ENCODE measurements around the gene COL25A1.

COL25A1 gene

DNA sequence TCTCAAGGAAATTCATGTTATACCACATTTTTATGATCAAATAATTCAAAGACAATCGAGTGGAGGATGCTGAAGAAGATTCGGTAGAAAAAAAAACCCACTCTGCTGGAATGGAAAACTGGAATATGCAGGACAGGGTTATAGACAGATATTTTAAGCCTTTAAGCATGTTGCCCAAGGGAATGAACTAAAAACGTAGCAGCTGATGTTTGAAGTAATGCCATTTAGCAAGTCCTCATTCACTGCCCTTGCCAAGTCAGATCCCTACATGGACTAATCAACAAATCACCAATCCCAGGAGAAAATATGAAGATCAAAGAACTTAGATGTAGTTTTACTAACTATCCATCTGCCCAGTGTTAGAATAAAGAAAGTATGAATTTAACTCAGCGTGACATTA lies 464.0 kb downstream of the COL25A1 start:
- DNase-seq, result no peak

GRCh38 chr4:108834835-108835384 lies 467.5 kb downstream of the COL25A1 start:
- DNase-seq, result no peak

DNA sequence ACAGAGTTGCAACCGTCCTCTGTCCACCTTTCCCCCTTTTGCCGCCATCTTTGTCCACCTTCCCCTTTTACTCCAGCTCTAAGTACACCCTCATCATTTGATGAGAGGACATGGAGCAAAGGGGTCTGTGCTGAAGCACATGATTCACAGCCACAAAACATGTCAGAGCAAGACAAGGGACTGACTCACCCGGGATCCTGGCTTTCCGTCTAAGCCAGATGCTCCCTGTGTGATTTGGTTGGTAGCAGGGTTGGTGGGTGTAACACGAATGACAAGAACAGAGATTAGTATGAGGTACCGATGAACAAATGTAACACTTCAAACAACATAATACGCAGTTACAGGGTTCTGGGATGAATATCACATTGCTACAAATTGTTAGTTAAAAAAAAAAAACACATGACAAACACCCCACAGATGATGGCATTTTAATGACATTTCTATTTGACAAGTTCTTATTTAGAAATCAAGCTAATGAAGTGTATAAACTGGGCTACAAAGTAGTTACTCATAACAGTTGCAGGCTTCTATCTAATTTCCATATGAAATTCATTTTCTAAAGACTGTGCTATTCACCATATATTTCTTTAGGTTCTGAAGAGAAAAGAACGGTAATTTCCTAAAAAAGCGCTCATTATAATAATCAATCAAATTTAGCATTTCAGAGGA lies 468.2 kb downstream of the COL25A1 start:
- no peak for DNase-seq

GRCh38 chr4:108833046-108833445 lies 469.4 kb downstream of the COL25A1 start:
- DNase-seq, result no peak

DNA sequence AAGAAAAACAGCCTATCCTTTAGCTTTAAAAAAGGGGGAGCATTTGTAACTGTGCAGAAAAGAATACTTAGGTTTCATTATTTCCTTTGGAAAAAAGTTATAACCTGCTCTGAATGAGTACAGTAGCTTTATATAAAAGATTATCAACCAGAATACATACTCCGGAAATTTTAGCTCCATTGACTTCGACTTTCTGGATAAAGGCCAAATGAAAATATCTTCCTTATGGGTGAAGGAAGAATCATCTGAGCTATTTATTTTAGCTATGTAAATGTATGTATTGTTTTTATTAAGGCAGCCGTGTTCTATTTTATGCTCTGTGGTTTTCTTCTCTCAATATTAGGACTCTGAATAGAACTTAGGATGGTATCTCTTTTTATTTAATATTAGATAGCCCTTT lies 470.6 kb downstream of the COL25A1 start:
- DNase-seq, result no peak

DNA sequence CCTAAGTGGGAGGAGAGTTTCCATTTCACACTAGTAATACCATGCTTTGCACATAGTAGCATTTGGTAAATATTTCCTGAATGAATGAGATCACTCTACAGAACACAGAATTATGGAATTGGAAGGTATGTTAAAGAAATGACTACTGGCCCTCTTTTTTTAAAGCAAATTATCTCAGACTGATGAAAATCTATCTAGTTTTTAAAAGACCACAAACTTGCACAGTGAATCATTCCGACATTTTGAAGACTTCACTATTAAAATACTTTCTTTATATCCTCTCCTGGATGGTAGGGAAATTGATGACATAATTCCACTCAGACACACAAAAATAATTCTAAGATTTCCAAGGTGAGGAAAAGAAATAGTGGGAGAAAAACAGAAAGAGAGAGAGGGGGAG lies 471.2 kb downstream of the COL25A1 start:
- DNase-seq, result no peak

GRCh38 chr4:108830509-108831244 lies 471.8 kb downstream of the COL25A1 start:
- no peak for DNase-seq

GRCh38 chr4:108829966-108830492 lies 472.4 kb downstream of the COL25A1 start:
- DNase-seq, result no peak

DNA sequence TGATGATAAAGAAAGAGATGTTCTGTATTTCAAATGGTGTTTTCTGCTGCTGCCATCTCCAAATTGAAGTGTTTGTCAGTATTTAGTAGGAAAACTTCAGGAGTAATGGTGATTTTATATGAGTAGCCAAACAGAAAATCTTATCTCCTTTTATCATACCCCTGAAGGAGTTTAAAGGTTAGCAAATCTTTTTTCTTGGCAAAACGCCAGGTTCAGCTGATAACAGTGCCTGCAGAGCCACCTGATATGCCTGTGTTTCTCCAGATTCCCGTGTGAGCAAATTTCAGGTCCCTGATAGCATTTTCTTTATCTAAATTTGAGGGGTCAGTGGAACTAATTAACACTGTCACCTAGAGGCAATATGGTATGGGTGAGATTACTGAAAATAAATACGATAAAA lies 473.8 kb downstream of the COL25A1 start:
- no peak for DNase-seq

DNA sequence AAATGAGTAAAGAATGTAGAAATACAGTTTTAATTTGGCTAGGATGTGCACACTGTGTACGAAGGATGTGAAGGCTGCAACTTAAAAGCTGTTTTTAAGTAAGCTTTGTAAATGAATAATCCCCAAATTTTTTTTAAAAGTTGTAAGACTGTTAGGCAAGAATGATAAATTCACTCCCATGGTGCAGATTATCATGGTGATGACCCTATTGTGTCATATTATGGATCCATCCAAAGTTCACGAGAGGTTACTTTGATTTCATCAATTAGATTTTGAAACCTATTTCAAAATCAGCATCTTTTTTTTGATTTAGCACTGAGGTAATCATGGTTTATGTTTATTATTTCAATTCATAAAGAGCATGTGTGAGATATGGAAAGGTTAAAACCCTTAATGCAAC lies 476.7 kb downstream of the COL25A1 start:
- DNase-seq, result no peak

DNA sequence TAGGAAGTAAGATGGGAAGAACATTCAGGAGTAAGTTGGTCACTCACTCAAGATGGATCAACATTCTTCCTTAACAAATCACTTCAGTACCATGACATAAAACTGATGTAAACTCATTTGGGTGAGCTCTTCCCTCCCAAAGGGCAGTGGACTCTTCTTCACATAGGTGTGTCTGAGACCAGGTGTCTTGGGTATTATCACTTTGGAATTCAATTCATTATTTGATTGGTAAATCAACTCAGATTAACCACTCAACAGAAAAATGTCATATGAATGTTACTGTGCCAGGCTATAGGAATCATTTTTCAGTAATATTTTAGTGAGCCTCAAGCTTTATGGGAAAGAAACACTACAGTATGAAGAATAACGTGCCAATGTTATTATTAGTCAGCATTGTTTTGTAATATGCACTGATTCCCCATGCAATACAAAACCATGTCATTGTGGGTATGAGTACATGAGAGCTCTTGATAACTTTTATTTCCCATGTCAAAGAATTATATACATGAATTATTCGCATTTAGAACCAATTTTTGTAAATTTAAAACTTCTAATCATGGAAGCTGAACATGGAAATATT lies 481.0 kb downstream of the COL25A1 start:
- DNase-seq, result no peak

DNA sequence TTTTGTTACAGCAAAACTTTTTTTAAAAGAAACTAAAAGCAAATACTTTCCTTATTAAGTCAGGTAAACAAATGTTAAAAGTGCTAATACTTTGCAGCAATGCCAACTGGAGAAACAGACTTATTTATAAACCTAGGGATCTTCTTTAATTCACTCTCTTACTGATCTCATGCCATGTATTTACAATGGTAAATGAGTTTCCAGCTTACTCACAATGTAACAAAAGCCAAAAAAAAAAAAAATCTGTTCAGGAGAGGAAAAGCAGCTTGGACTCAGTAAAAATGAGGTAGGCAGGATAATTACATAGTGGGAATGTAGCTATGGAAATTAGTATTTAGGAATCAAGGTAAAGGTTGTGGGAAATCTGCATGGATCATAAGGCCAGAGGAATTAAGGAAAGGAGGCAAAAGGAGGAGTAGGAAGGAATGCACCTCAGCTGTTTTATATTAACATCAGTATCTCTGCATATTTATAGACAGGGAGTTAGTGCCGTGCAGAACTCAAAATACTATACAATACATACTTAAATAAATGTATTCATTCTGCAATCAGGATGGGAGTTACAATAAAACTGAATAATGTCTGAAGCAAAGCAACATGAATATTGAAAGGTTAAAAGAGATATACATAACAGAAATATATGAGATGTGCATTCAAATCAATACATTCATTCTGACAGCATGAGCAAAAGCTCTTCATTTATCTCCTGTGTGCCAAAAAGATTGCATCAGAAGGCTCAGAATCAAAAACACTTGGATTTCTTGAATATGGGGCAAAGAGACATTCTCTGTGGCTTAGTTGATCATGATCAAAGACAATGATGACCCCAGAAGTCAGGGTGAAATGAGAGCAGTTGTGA lies 481.7 kb downstream of the COL25A1 start:
- no peak for DNase-seq

GRCh38 chr4:108814326-108814725 lies 488.1 kb downstream of the COL25A1 start:
- no peak for DNase-seq

- DNase-seq, result no peak
These were observed 489.2 kb downstream of the COL25A1 start for GRCh38 chr4:108813261-108813660.

- DNase-seq, result no peak
These were observed 491.0 kb downstream of the COL25A1 start for GRCh38 chr4:108811486-108811885.

DNA sequence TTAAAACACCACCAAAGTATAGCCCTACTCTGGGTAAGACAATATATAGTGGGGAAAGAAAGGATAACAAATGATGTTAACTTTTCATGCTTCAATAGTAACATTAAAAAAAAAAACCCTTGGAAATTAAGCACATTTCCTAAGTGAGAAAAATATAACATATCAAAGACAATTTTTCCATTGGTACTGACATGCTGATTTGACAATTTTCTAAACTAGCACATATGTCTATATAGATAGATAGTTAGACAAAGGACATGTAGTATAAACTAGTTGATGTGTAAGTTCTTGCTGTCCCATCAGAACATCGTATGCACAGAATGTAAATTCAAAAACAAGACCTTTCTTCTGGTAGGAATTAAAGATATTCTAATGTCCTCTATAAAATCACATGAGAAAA lies 492.4 kb downstream of the COL25A1 start:
- DNase-seq, result no peak

DNA sequence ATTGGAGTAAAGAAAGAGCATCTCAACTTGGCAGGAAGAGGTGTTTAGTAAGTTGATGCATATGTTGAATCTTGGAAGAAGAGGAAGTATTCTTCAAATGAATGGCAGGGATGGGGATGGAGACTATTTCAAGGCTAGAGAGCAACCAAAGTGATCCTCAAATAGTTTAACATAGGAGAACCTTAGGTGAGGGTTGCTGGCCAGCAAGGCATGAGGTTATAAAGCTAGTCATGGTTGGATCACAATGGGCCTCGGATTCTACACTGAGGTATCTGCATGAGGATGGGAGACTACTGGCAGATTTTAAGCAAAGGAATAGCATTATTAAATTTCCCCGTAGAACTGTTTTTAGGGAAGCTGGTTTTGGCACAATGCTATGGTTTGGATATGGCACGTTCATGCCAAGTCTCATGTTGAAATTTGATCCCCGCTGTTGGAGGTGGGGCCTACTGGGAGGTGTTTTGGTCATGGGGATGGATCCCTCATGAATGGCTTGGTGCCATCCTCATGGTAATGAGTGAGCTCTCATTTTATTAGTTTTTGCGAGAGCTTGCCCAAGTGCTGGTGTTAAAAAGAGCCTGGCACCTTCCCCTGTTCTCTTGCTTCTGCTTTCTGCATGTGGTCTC lies 497.7 kb downstream of the COL25A1 start:
- DNase-seq, result no peak

GRCh38 chr4:108799306-108799705 lies 503.2 kb downstream of the COL25A1 start:
- DNase-seq, result no peak

DNA sequence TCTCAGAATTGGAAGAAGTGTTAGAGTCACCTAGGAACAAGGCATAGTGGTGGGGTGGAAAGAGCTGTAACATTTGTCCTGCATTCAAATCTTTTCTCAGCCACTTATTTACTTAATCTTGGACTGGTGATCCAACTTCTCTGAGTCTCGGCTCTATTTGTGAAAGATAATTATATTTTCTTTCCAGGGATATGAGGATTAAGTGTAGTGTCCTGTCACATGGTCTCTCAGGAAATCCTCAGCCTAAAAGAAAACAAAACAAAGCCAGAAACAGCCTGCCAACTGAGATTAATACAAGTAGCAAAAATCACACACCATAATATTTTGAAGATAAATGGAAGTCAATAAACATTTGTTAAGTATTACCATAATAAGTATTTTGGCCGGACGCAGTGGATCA lies 506.3 kb downstream of the COL25A1 start:
- no peak for DNase-seq

DNA sequence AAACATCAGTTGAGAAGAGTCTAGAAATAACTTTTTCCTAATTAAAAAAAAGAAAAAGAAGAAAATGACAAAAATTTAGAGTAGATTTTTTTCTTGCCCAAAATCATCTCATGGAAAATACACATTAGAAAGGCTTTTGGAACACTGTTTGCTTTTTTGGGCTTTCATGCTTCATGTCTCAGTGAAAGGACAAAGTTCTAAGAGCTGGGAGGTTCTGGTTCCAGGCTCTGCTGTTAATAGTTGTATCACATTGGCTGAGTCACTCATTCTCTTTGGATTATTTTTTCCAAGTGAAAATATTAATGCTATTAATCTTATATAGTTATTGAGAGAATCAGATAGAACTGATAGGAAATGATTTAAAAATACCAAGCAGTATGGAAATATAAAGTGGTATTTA lies 506.7 kb downstream of the COL25A1 start:
- DNase-seq, result no peak

DNA sequence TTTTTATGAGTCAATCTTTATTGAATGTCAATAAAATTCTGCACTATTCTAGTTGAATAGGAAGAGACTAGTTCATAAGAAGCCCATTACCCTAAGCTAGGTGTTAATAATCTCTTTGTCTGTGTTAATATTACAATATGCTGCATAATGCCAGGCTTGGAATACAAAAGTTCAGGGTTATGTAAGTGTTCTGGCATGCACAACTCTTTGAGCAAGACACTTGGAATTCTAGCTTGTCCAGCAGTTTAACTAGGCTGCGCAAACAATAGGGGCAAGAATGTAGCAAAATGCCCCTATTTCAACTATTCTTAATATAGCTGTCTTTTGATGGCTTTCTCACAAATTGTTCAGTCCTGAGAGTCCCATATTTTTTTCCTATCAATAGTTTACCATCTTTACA lies 508.3 kb downstream of the COL25A1 start:
- no peak for DNase-seq

DNA sequence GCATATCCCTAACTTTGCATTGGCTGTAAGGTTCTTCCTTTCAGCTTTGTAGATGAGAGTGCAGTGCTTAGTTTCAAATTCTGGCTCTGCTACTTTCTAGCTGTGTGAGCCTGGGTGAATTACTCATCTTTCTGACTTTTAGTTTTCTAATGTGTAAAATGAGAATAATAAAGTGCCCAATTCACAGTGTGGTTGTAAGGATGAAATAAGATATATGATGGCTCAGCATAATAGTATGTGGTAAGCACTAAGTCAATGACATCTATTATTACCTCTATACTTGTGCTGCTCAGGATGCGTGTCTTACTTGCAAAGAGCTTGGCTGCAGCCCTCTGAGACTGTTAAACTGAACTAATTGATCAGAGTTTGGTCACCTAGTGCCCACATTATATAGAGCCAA lies 509.0 kb downstream of the COL25A1 start:
- no peak for DNase-seq
